OCI-LY1 (cell line): ENCODE data around the gene PLCB4.

ENCODE experiments used
- EZH2 ChIP-seq: fragments of 200-600 bp; sonication (generic), shearing (Covaris generic); IDR thresholded peaks from 2 replicates; pipeline ENCODE4 v1.8.0; 2017; ENCODE audit warnings: borderline replicate concordance, mixed run types, mild to moderate bottlenecking, antibody characterized with exemption, low read length, moderate library complexity, mixed read lengths
- TF ChIP-seq, protein P1 (sequence below): fragments of 200-600 bp; sonication (generic), shearing (Covaris generic); IDR thresholded peaks from 2 replicates; pipeline ENCODE4 v1.5.1; 2017; ENCODE audit warnings: mild to moderate bottlenecking, antibody characterized with exemption, low read length, moderate library complexity, mixed read lengths

DNA sequence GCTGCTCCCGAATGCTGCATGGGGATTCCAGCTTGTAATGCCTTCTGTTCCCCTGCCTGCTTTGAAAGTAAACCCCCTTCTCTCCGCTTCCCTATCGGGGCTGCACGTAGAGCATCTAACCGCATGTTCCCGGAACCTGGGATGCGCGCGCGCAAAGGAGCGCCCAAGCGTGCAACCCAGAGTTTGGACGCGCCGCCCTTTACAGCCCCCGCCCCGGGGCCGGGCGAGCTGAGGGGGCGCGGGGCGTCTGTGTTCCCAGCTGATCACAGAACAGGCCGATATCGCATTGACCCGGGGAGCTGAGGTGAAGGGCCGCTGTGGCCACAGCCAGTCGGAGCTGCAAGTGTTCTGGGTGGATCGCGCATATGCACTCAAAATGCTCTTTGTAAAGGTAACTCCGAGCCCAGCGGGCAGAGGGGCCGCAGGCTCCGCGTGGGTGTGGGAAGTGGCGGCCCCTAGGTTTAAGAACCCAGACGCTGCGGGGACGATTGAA is 446.9 kb downstream of the PLCB4 start:
- no peak for TF ChIP-seq EZH2
- TF ChIP-seq, protein P1, sequence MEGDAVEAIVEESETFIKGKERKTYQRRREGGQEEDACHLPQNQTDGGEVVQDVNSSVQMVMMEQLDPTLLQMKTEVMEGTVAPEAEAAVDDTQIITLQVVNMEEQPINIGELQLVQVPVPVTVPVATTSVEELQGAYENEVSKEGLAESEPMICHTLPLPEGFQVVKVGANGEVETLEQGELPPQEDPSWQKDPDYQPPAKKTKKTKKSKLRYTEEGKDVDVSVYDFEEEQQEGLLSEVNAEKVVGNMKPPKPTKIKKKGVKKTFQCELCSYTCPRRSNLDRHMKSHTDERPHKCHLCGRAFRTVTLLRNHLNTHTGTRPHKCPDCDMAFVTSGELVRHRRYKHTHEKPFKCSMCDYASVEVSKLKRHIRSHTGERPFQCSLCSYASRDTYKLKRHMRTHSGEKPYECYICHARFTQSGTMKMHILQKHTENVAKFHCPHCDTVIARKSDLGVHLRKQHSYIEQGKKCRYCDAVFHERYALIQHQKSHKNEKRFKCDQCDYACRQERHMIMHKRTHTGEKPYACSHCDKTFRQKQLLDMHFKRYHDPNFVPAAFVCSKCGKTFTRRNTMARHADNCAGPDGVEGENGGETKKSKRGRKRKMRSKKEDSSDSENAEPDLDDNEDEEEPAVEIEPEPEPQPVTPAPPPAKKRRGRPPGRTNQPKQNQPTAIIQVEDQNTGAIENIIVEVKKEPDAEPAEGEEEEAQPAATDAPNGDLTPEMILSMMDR, result no peak
